Osteocyte (in vitro differentiated cells): Measurements from ENCODE around the gene LRRC57. TPM values are rescaled to one million over a fixed set of nuclear protein-coding genes. Genes with fewer than 3 reads are reported as not detected.

Source experiments
- DNase-seq: peaks from one replicate; pipeline ENCODE4 v3.0.0; 2021; ENCODE audit warnings: mixed read lengths; ENCODE audit not compliant: unreplicated experiment; ENCODE audit errors: extremely low spot score
- H3K27ac Mint-ChIP-seq: one replicate; pipeline ENCODE4 v1.8.0; 2021; ENCODE audit warnings: mild to moderate bottlenecking, mixed read lengths; ENCODE audit not compliant: unreplicated experiment
- H3K27me3 Mint-ChIP-seq: one replicate; pipeline ENCODE4 v1.8.0; 2021; ENCODE audit warnings: mixed read lengths; ENCODE audit not compliant: unreplicated experiment
- H3K36me3 Mint-ChIP-seq: one replicate; pipeline ENCODE4 v1.8.0; 2021; ENCODE audit warnings: mixed read lengths; ENCODE audit not compliant: unreplicated experiment
- H3K4me1 Mint-ChIP-seq: one replicate; pipeline ENCODE4 v1.8.0; 2021; ENCODE audit warnings: mixed read lengths; ENCODE audit not compliant: unreplicated experiment
- H3K4me3 Mint-ChIP-seq: one replicate; pipeline ENCODE4 v1.8.0; 2021; ENCODE audit warnings: mild to moderate bottlenecking, moderate library complexity, mixed read lengths; ENCODE audit not compliant: unreplicated experiment
- H3K9me3 Mint-ChIP-seq: one replicate; pipeline ENCODE4 v1.8.0; 2021; ENCODE audit warnings: mixed read lengths; ENCODE audit not compliant: unreplicated experiment
- total RNA-seq: library from RNA; stranded (reverse); gene quantifications from 2 replicates; pipeline ENCODE4 v1.2.1, GENCODE V29; 2021
- TF ChIP-seq, protein P1 (sequence below): fragments of 200-600 bp; sonication (generic); IDR thresholded peaks from 2 replicates; pipeline ENCODE4 v1.5.0; 2021; ENCODE audit warnings: antibody characterized with exemption, mild to moderate bottlenecking, moderate library complexity

Gene LRRC57
- total RNA-seq, 1 donor from 2014 or later, result 38.9 TPM

DNA sequence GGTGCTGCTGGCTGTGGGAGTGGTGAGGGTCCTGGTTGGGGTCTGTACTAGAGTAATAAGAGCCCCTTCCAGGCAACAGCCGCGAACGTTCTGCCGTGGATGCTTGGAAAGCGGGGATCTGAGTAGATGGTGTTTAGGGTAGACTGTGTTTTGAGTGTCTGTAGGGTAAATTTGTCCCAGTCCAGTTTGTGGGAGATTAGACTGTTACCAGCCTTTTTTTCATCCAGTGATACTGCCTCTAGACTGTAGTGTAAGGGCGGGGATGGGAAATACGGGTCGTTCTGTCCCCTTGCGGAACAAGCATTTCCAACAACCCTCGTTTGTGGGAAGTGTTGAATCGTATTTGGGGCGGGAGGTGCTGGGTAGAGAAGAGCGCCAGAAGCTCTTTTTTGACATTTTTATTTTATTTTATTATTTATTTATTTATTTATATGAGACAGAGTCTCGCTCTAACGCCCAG, 469 bp upstream of the LRRC57 start:
- Mint-ChIP-seq H3K4me1 (peaks cover 29% of the 10 kb centered on the region), H3K9me3 (no peaks in the 10 kb centered on the region), H3K36me3 (peaks cover 10% of the 10 kb centered on the region), H3K27ac (peak overlapping the region; percentile 98), H3K4me3 (peak overlapping the region; percentile 95), H3K27me3 (no peaks in the 10 kb centered on the region)
- no peak for DNase-seq
- TF ChIP-seq, protein P1, sequence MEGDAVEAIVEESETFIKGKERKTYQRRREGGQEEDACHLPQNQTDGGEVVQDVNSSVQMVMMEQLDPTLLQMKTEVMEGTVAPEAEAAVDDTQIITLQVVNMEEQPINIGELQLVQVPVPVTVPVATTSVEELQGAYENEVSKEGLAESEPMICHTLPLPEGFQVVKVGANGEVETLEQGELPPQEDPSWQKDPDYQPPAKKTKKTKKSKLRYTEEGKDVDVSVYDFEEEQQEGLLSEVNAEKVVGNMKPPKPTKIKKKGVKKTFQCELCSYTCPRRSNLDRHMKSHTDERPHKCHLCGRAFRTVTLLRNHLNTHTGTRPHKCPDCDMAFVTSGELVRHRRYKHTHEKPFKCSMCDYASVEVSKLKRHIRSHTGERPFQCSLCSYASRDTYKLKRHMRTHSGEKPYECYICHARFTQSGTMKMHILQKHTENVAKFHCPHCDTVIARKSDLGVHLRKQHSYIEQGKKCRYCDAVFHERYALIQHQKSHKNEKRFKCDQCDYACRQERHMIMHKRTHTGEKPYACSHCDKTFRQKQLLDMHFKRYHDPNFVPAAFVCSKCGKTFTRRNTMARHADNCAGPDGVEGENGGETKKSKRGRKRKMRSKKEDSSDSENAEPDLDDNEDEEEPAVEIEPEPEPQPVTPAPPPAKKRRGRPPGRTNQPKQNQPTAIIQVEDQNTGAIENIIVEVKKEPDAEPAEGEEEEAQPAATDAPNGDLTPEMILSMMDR, result no peak

- H3K9me3 Mint-ChIP-seq, result no peaks in the 10 kb centered on the region
- no peaks in the 10 kb centered on the region for H3K27me3 Mint-ChIP-seq
- peaks cover 29% of the 10 kb centered on the region for H3K4me1 Mint-ChIP-seq
- peak overlapping the region; percentile 98 for H3K27ac Mint-ChIP-seq
- no peak for DNase-seq
- peak overlapping the region; percentile 95 for H3K4me3 Mint-ChIP-seq
- TF ChIP-seq, protein P1, result no peak
- H3K36me3 Mint-ChIP-seq, result peaks cover 14% of the 10 kb centered on the region
These were observed 710 bp downstream of the LRRC57 start for GRCh38 chr15:42547918-42548248.

GRCh38 chr15:42544853-42545629, 3.6 kb downstream of the LRRC57 start:
- Mint-ChIP-seq H3K9me3 (no peaks in the 10 kb centered on the region), H3K4me3 (no peak overlapping the region), H3K27me3 (no peaks in the 10 kb centered on the region), H3K4me1 (peaks cover 28% of the 10 kb centered on the region), H3K27ac (no peak overlapping the region), H3K36me3 (peaks cover 19% of the 10 kb centered on the region)
- TF ChIP-seq, protein P1, result no peak
- DNase-seq, result no peak

DNA sequence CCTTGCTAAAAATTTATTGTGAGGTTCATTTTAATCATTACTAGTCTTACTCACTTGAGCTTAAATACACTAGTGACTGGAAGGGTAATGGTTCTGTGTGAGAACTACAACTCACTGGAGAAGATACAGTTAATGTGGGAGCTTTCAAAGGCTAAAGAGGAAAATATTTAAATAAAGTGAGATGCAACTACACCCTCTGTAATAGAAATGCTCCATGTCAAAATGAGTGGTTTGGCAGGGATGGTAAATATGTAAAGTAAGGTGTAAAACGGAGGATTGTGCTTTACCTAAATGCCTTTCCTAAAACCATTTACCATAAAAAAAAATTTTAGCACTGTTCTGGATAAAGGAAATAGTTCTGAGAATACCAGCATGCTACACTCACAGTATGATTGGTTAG, 15.3 kb downstream of the LRRC57 start:
- TF ChIP-seq, protein P1, result no peak
- Mint-ChIP-seq H3K4me3 (no peak overlapping the region), H3K9me3 (no peaks in the 10 kb centered on the region), H3K4me1 (no peaks in the 10 kb centered on the region), H3K27me3 (no peaks in the 10 kb centered on the region), H3K27ac (no peak overlapping the region), H3K36me3 (peaks cover 38% of the 10 kb centered on the region)
- DNase-seq, result no peak

DNA sequence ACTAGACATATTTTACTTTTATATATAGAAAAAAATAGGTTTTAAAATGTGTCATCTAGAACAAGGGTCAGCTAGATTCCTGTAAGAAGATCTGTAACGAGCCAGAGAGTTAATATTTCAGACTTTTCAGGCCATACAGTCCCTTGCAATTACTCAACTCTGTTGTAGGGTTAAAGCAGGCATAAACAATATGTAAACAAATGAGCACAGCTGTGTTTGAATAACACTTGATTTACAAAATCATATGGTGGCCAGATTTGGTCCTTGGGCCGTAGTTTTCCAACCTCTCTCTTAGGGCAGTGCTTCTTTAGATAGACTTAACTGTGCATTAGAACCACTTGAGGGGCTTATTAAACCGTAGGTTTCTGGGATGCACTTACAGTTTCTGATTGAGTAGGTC, 19.6 kb downstream of the LRRC57 start:
- H3K4me1 Mint-ChIP-seq, result no peaks in the 10 kb centered on the region
- TF ChIP-seq, protein P1, result no peak
- no peak overlapping the region for H3K4me3 Mint-ChIP-seq
- H3K27me3 Mint-ChIP-seq, result no peaks in the 10 kb centered on the region
- peaks cover 37% of the 10 kb centered on the region for H3K36me3 Mint-ChIP-seq
- DNase-seq, result no peak
- no peak overlapping the region for H3K27ac Mint-ChIP-seq
- H3K9me3 Mint-ChIP-seq, result no peaks in the 10 kb centered on the region
